PC-9 (cell line): Measurements from ENCODE around the gene YLPM1.

Experiments used
- CTCF ChIP-seq: fragments of 200-600 bp; sonication (generic); conservative IDR thresholded peaks from 2 replicates; pipeline ENCODE4 v1.6.1; 2017; ENCODE audit warnings: mixed run types, antibody characterized with exemption, mild to moderate bottlenecking, moderate library complexity
- EZH2 ChIP-seq: fragments of 200-600 bp; sonication (generic); IDR thresholded peaks from 2 replicates; pipeline ENCODE4 v1.8.0; 2017; ENCODE audit warnings: antibody characterized with exemption, low read depth

GRCh38 chr14:74735125-74735524, 28.0 kb upstream of the YLPM1 start:
- TF ChIP-seq CTCF: no peak
- TF ChIP-seq EZH2: no peak
